ENCODE measurements around the gene HCN2.
"Not testable (repeated sequence)": the region's sequence is repeated elsewhere in the genome, so short reads cannot be mapped to it uniquely, and the experiment has no call there.

The HCN2 gene

GRCh38 chr19:620166-620862 lies 30.6 kb downstream of the HCN2 start:
- Mint-ChIP-seq H3K4me1 (peaks cover 3% of the 10 kb centered on the region), H3K27ac (no peak overlapping the region), H3K9me3 (no peaks in the 10 kb centered on the region), H3K4me3 (no peak overlapping the region), H3K36me3 (peaks cover 17% of the 10 kb centered on the region), H3K27me3 (no peaks in the 10 kb centered on the region)
- DNase-seq (ENCODE audit: low spot score in 2 of 2) (no peak), ATAC-seq (ENCODE audit: low read depth) (no peak)

- H3K9me3 Mint-ChIP-seq; H3K27me3 Mint-ChIP-seq; H3K4me1 Mint-ChIP-seq; H3K27ac Mint-ChIP-seq; H3K4me3 Mint-ChIP-seq; ATAC-seq (ENCODE audit: low read depth); DNase-seq (ENCODE audit: low spot score in 2 of 2): not testable (repeated sequence)
- peaks cover 20% of the 10 kb centered on the region for H3K36me3 Mint-ChIP-seq
Observed at GRCh38 chr19:621191-621590, 31.5 kb downstream of the HCN2 start.

DNA sequence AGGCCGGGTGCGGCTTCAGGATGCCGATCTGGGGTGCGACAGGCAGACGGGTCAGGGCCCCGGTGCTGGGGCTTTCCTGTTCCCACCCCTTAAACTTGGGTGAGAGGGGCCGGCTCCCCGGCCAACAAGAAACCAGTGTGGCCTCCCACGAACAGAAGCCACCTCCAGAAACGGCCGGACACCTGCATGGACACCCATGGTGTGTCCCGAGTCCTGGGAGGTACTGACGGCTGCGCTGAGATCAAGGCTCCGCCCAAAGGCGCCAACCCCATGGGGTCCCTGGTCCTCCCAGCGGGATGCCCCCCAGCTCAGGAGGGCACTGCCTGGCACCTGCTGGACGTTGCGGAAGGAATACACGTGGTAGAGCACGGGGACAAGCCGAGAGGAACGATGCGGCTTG lies 32.1 kb downstream of the HCN2 start:
- peaks cover 3% of the 10 kb centered on the region for H3K4me1 Mint-ChIP-seq
- H3K4me3 Mint-ChIP-seq = no peak overlapping the region
- H3K27ac Mint-ChIP-seq = no peak overlapping the region
- no peak for ATAC-seq (ENCODE audit: low read depth)
- no peaks in the 10 kb centered on the region for H3K27me3 Mint-ChIP-seq
- no peaks in the 10 kb centered on the region for H3K9me3 Mint-ChIP-seq
- peaks cover 21% of the 10 kb centered on the region for H3K36me3 Mint-ChIP-seq
- DNase-seq (ENCODE audit: low spot score in 2 of 2) = no peak

DNA sequence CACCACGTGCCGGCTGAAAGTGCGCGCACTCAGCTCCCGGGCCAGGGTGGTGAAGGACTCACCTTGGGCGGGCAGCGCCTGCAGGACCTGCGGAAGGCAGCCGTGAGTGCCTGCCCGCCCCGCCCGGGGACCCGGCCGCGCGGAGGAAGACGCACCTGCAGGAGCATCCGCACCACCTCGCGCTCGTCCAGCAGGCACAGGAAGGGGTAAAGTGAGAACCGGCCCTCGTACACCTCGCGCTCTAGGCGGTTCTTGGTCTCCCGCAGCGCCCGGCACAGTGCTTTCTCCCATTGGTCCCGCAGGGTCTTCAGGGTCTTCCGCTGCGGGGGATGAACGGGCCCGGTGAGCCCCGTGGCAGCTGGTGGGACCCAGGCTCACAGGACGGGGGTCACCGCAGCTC lies 33.0 kb downstream of the HCN2 start:
- DNase-seq (ENCODE audit: low spot score in 2 of 2) = no peak
- H3K27ac Mint-ChIP-seq = no peak overlapping the region
- H3K4me3 Mint-ChIP-seq = no peak overlapping the region
- H3K36me3 Mint-ChIP-seq = peaks cover 20% of the 10 kb centered on the region
- H3K9me3 Mint-ChIP-seq = no peaks in the 10 kb centered on the region
- no peaks in the 10 kb centered on the region for H3K4me1 Mint-ChIP-seq
- H3K27me3 Mint-ChIP-seq = no peaks in the 10 kb centered on the region
- no peak for ATAC-seq (ENCODE audit: low read depth)

GRCh38 chr19:623175-623916 lies 33.7 kb downstream of the HCN2 start:
- H3K4me1 Mint-ChIP-seq = no peaks in the 10 kb centered on the region
- H3K36me3 Mint-ChIP-seq = peaks cover 22% of the 10 kb centered on the region
- H3K27me3 Mint-ChIP-seq = no peaks in the 10 kb centered on the region
- H3K4me3 Mint-ChIP-seq = no peak overlapping the region
- no peaks in the 10 kb centered on the region for H3K9me3 Mint-ChIP-seq
- ATAC-seq (ENCODE audit: low read depth) (no peak), DNase-seq (ENCODE audit: low spot score in 2 of 2) (no peak)
- no peak overlapping the region for H3K27ac Mint-ChIP-seq

- Mint-ChIP-seq H3K4me3 (no peak overlapping the region), H3K9me3 (no peaks in the 10 kb centered on the region), H3K4me1 (peaks cover under 1% of the 10 kb centered on the region), H3K27me3 (no peaks in the 10 kb centered on the region), H3K27ac (no peak overlapping the region), H3K36me3 (peaks cover 22% of the 10 kb centered on the region)
- DNase-seq (ENCODE audit: low spot score in 2 of 2) (no peak), ATAC-seq (ENCODE audit: low read depth) (no peak)
Observed at GRCh38 chr19:623974-624373, 34.3 kb downstream of the HCN2 start.

- Mint-ChIP-seq H3K27me3 (no peaks in the 10 kb centered on the region), H3K4me1 (peaks cover 2% of the 10 kb centered on the region), H3K9me3 (no peaks in the 10 kb centered on the region), H3K27ac (no peak overlapping the region), H3K4me3 (no peak overlapping the region), H3K36me3 (peaks cover 23% of the 10 kb centered on the region)
- ATAC-seq (ENCODE audit: low read depth) (no peak), DNase-seq (ENCODE audit: low spot score in 2 of 2) (no peak)
Observed at GRCh38 chr19:624433-625109, 34.9 kb downstream of the HCN2 start.

- peaks cover 22% of the 10 kb centered on the region for H3K36me3 Mint-ChIP-seq
- no peak overlapping the region for H3K4me3 Mint-ChIP-seq
- no peaks in the 10 kb centered on the region for H3K27me3 Mint-ChIP-seq
- ATAC-seq (ENCODE audit: low read depth) (no peak), DNase-seq (ENCODE audit: low spot score in 2 of 2) (no peak)
- no peak overlapping the region for H3K27ac Mint-ChIP-seq
- no peaks in the 10 kb centered on the region for H3K9me3 Mint-ChIP-seq
- peaks cover 2% of the 10 kb centered on the region for H3K4me1 Mint-ChIP-seq
Observed at GRCh38 chr19:625257-625656, 35.6 kb downstream of the HCN2 start.

DNA sequence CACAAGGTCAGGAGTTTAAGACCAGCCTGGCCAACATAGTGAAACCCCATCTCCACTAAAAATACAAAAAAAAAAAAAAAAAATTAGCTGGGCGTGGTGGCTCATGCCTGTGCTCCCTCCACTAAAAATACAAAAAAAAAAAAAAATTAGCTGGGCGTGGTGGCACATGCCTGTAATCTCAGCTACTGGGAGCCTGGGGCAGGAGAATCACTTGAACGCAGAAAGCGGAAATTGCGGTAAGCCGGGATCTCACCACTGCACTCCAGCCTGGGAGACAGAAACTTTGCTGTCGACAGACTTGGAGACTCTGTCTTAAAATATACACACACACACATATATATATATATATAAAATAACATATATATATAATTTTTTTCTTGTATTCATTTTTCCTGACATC lies 36.9 kb downstream of the HCN2 start:
- not testable (repeated sequence) for H3K9me3 Mint-ChIP-seq; H3K4me3 Mint-ChIP-seq; H3K27me3 Mint-ChIP-seq; H3K4me1 Mint-ChIP-seq; H3K27ac Mint-ChIP-seq; DNase-seq (ENCODE audit: low spot score in 2 of 2); ATAC-seq (ENCODE audit: low read depth)
- H3K36me3 Mint-ChIP-seq = peaks cover 22% of the 10 kb centered on the region

GRCh38 chr19:628168-628567 lies 38.5 kb downstream of the HCN2 start:
- Mint-ChIP-seq H3K4me3 (no peak overlapping the region), H3K9me3 (no peaks in the 10 kb centered on the region), H3K27ac (no peak overlapping the region), H3K27me3 (no peaks in the 10 kb centered on the region), H3K36me3 (peaks cover 20% of the 10 kb centered on the region), H3K4me1 (peaks cover 4% of the 10 kb centered on the region)
- ATAC-seq (ENCODE audit: low read depth) (no peak), DNase-seq (ENCODE audit: low spot score in 2 of 2) (no peak)

DNA sequence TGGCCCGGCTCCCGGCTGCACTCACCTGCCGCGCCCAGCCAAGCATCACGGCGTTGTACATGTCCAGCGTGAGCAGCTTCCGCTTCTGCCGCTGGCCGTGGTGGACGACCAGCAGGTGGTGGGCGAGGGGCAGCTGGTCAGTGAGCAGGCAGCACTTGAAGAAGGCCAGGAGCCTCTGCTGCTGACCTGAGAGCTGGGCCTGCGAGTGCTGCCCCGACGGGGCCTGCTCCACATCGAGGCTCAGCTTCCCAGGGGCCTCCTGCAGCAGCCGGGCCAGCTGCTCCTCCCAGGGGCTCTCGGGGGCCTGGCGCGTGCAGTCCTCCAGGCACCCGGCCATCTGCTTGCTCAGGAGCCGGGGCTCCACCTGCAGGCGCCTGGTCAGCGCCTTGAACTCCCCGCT lies 39.8 kb downstream of the HCN2 start:
- H3K4me1 Mint-ChIP-seq; H3K27ac Mint-ChIP-seq; H3K27me3 Mint-ChIP-seq; H3K9me3 Mint-ChIP-seq; DNase-seq (ENCODE audit: low spot score in 2 of 2); ATAC-seq (ENCODE audit: low read depth); H3K4me3 Mint-ChIP-seq: not testable (repeated sequence)
- peaks cover 20% of the 10 kb centered on the region for H3K36me3 Mint-ChIP-seq

DNA sequence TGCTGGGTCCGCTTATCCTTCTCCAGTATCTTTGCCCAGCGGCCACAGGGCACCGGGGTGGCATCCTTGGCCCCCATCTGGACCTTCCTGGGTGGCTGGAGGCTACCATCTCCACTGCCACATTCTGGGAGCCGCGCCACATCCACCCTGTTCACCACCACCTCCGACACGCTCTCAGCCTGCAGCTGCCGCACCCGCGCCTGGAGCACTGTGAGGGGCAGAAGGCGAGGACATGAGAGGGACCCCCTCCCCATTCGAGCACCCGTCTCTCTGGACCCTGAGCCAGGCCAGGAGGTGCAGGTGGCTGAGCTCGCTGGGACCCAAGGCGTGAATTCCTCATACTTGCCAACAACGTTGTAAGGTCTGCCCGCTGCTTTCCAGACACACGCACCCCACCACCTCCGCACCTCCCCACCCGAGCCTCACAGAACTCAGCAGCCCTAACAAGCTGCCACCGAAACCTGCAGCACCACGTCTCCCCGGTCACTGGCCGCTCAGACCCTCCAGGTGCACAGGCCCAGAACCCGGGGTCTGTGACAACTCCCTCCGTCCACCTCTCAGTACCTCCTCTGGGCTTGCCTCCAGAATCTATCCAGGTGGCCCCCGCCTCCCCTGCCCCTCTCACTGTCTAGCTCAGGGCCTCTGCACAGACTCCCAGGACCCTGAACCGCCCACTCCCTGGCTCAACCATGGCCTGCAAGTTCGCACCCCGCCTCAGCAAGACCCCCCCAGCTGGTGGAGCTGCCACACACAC lies 40.5 kb downstream of the HCN2 start:
- no peak overlapping the region for H3K4me3 Mint-ChIP-seq
- ATAC-seq (ENCODE audit: low read depth) (no peak), DNase-seq (ENCODE audit: low spot score in 2 of 2) (no peak)
- H3K4me1 Mint-ChIP-seq = peaks cover 8% of the 10 kb centered on the region
- no peaks in the 10 kb centered on the region for H3K27me3 Mint-ChIP-seq
- no peak overlapping the region for H3K27ac Mint-ChIP-seq
- H3K36me3 Mint-ChIP-seq = peaks cover 20% of the 10 kb centered on the region
- H3K9me3 Mint-ChIP-seq = no peaks in the 10 kb centered on the region

DNA sequence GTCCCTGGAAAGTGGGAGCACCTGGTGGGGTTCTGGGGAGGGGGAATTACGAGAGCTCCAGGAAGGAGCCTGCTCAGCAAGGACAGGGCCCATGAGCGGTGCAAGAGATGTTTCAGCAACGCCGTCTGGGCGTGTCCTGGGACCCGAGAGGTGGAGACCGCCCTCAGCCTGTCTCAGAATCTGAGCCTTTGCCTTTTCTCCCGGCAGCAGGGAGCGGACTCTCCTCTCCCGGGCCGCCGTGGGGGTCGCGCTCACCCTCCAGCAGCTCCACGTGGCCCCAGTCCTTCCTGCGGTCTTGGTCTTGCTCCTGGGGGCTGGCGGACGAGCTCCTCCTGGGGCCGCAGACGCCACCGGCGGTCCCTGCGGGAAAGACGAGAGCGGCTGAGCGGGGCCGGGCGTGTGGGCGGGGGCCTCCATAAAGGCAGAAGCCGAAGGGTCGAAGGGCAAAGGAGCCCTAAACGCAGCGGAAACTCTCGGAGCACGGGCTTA lies 42.9 kb downstream of the HCN2 start:
- peaks cover 15% of the 10 kb centered on the region for H3K36me3 Mint-ChIP-seq
- ATAC-seq (ENCODE audit: low read depth) = no peak

More for the DNA sequence above, 42.9 kb downstream of the HCN2 start:
- Mint-ChIP-seq H3K4me3 (peak overlapping the region; percentile 96), H3K9me3 (no peaks in the 10 kb centered on the region), H3K4me1 (peaks cover 14% of the 10 kb centered on the region), H3K27me3 (no peaks in the 10 kb centered on the region), H3K27ac (peak overlapping the region; percentile 89)
- no peak for DNase-seq (ENCODE audit: low spot score in 2 of 2)
